Esophagus squamous epithelium (tissue), 4 donors: ENCODE results near the gene TSR3.

ENCODE experiments used
- POLR2A ChIP-seq, 4 donors: fragments of 450-650 bp; IDR thresholded peaks; one replicate each; pipeline ENCODE4 v1.6.1; 2017; ENCODE audit warnings: antibody characterized with exemption in 4 of 4, mild to moderate bottlenecking in 4 of 4, moderate library complexity in 3 of 4
- TF ChIP-seq, protein P1 (sequence below), 6 experiments: fragments of 450-650 bp in 4 of 6; fragments of 200-600 bp in 2 of 6; sonication (generic) in 2 of 6; IDR thresholded peaks; one replicate each; pipeline ENCODE4 v1.5.1; 2016 to 2019; ENCODE audit warnings: antibody characterized with exemption in 6 of 6, mild to moderate bottlenecking in 4 of 6, moderate library complexity in 4 of 6

- TF ChIP-seq, protein P1, sequence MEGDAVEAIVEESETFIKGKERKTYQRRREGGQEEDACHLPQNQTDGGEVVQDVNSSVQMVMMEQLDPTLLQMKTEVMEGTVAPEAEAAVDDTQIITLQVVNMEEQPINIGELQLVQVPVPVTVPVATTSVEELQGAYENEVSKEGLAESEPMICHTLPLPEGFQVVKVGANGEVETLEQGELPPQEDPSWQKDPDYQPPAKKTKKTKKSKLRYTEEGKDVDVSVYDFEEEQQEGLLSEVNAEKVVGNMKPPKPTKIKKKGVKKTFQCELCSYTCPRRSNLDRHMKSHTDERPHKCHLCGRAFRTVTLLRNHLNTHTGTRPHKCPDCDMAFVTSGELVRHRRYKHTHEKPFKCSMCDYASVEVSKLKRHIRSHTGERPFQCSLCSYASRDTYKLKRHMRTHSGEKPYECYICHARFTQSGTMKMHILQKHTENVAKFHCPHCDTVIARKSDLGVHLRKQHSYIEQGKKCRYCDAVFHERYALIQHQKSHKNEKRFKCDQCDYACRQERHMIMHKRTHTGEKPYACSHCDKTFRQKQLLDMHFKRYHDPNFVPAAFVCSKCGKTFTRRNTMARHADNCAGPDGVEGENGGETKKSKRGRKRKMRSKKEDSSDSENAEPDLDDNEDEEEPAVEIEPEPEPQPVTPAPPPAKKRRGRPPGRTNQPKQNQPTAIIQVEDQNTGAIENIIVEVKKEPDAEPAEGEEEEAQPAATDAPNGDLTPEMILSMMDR (IDR thresholded peaks at IDR 0.05), result no peak
- no peak for TF ChIP-seq POLR2A (IDR thresholded peaks at IDR 0.05)
Measured at GRCh38 chr16:1356061-1356900, 4.6 kb upstream of the TSR3 start.
